Hepatocyte (in vitro differentiated cells): ENCODE data around the gene ZNF564. TPM values are rescaled to one million over a fixed set of nuclear protein-coding genes. Genes with fewer than 3 reads are reported as not detected.
A peak's percentile ranks its signal among the peaks of the same experiment; 100 is the strongest.

Experiments used
- DNase-seq: peaks from one replicate; pipeline ENCODE4 v3.0.0-alpha.2; 2016; ENCODE audit warnings: low spot score
- H2AFZ ChIP-seq: fragments of 200-600 bp; sonication (generic); 2 replicates; pipeline ENCODE4 v1.6.0; 2016; ENCODE audit warnings: antibody characterized with exemption, mild to moderate bottlenecking
- H3K27ac ChIP-seq: fragments of 200-600 bp; sonication (generic); 2 replicates; pipeline ENCODE4 v1.5.1; 2016; ENCODE audit warnings: mild to moderate bottlenecking
- H3K27me3 ChIP-seq: fragments of 200-600 bp; sonication (generic); 2 replicates; pipeline ENCODE4 v1.6.1; 2016
- H3K36me3 ChIP-seq: fragments of 200-600 bp; sonication (generic); replicated peaks from 2 replicates; pipeline ENCODE4 v1.5.1; 2016; ENCODE audit warnings: low read depth; ENCODE audit not compliant: insufficient read depth
- H3K4me1 ChIP-seq: fragments of 200-600 bp; sonication (generic); 2 replicates; pipeline ENCODE4 v1.5.1; 2016; ENCODE audit warnings: mild to moderate bottlenecking, moderate library complexity; ENCODE audit not compliant: insufficient read depth
- H3K4me2 ChIP-seq: fragments of 200-600 bp; sonication (generic); 2 replicates; pipeline ENCODE4 v1.6.0; 2016
- H3K4me3 ChIP-seq: fragments of 200-600 bp; sonication (generic); 2 replicates; pipeline ENCODE4 v1.5.1; 2016; ENCODE audit warnings: mild to moderate bottlenecking
- H3K79me2 ChIP-seq: fragments of 200-600 bp; sonication (generic); 2 replicates; pipeline ENCODE4 v1.6.0; 2017; ENCODE audit warnings: mild to moderate bottlenecking
- H3K9me2 ChIP-seq: fragments of 200-600 bp; sonication (generic); replicated peaks from 2 replicates; pipeline ENCODE4 v1.6.0; 2017; ENCODE audit warnings: mild to moderate bottlenecking; ENCODE audit not compliant: insufficient read depth
- H3K9me3 ChIP-seq: fragments of 200-600 bp; sonication (generic); 2 replicates; pipeline ENCODE4 v1.5.1; 2016; ENCODE audit warnings: low read depth, mild to moderate bottlenecking
- H4K20me1 ChIP-seq: fragments of 200-600 bp; sonication (generic); 2 replicates; pipeline ENCODE4 v1.6.0; 2016; ENCODE audit warnings: mild to moderate bottlenecking; ENCODE audit not compliant: insufficient read depth, poor library complexity, severe bottlenecking
- CTCF ChIP-seq: fragments of 200-600 bp; sonication (generic); IDR thresholded peaks from 2 replicates; pipeline ENCODE4 v1.5.1; 2016; ENCODE audit warnings: antibody characterized with exemption, mild to moderate bottlenecking; ENCODE audit not compliant: poor library complexity
- EZH2 ChIP-seq: fragments of 200-600 bp; sonication (generic); IDR thresholded peaks from 2 replicates; pipeline ENCODE4 v1.6.1; 2016; ENCODE audit warnings: antibody characterized with exemption, mild to moderate bottlenecking, borderline replicate concordance
- EZH2phosphoT487 ChIP-seq: fragments of 200-600 bp; sonication (generic); IDR thresholded peaks from one replicate; pipeline ENCODE4 v1.6.1; 2018; ENCODE audit warnings: antibody characterized with exemption, mild to moderate bottlenecking, low read depth, moderate library complexity; ENCODE audit not compliant: unreplicated experiment, severe bottlenecking
- WGBS: methylation state at CpG from one replicate; pipeline ENCODE4 v1.1.6; 2016; ENCODE audit warnings: low lambda C conversion rate; ENCODE audit errors: missing lambda C conversion rate; 5-methylcytosine and 5-hydroxymethylcytosine counted together
- polyA plus RNA-seq: library from polyadenylated mRNA; unstranded; fragments of >200 nt; fragmentation: Nextera tagmentation; extraction: Ambion mirVana; gene quantifications from 2 replicates; pipeline ENCODE4 v1.2.1, GENCODE V29; 2016
- total RNA-seq: library from RNA; depleted of rRNA; stranded (reverse); fragments of >200 nt; gene quantifications from 2 replicates; pipeline ENCODE4 v1.2.3, GENCODE V29; 2014

The ZNF564 gene
- total RNA-seq (9.2 and 10.7 TPM in 2 replicates), polyA plus RNA-seq (5.0 and 6.1 TPM in 2 replicates)

DNA sequence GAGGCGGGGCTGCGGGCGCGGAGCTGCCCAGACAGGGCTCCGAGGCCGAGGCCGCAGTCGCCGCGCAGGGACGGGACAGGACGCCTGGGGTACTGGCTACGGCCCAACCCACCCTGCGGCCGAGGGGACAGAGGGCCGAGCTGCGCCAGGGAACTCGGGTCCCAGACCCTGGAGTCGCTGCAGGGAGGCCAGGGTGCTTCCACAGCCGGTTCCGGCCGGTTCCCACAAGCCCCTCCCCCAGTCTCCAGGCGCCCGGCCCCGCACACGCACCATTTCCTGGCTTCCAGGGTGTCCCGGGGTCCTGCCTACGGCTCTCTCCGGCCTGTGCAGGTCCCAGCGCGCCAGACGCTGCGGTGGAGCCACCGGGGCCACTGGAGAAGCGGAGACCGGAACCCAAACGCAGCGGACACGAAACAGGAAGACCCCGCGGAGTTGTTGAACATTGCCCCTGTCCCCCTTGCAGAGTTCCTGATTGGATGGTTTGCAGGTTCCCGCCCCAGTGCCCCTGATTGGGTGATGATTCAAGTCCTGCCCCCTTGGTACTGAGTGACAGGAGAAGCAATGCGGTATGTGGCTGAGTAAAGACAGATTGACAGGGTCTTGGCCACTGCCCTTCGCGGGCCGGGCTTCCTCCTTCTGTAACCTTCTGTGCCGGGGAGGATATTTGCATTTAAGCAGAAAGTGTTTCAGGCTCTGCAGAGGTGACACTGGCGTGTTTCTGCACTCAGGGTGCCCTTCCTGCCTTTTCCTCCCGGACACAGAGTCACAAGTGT lies at the start of gene ZNF564:
ZNF564 (minus strand) TSS at position 423 of the 773 bp plus-strand sequence; CDS start at position 273, 150 bp downstream.
- peaks cover 15% of the 10 kb centered on the region for H3K4me1 ChIP-seq
- H3K4me3 ChIP-seq, result peak within 1 kb of the TSS; percentile 56
- H3K9me2 ChIP-seq, result no peaks in the 10 kb centered on the region
- DNase-seq, result peak; percentile 97
- under 1% methylated on average over 37 of the region's 49 CpGs for WGBS
- H3K9me3 ChIP-seq, result no peaks in the 10 kb centered on the region
- peak within 1 kb of the TSS; percentile 78 for H3K4me2 ChIP-seq
- no peaks in the 10 kb centered on the region for H3K36me3 ChIP-seq
- H3K27ac ChIP-seq, result peak within 1 kb of the TSS; percentile 98
- H3K79me2 ChIP-seq, result peaks cover 43% of the 10 kb centered on the region
- TF ChIP-seq EZH2phosphoT487 (no peak), CTCF (no peak), EZH2 (no peak)
- no peaks in the 10 kb centered on the region for H3K27me3 ChIP-seq
- H2AFZ ChIP-seq, result peak within 1 kb of the TSS; percentile 47
- H4K20me1 ChIP-seq, result no peaks in the 10 kb centered on the region

- WGBS, result 97% methylated on average over 11 of the region's 11 CpGs
- no peak overlapping the region for H3K27ac ChIP-seq
- H3K4me2 ChIP-seq, result no peak overlapping the region
- no peaks in the 10 kb centered on the region for H3K36me3 ChIP-seq
- no peaks in the 10 kb centered on the region for H3K27me3 ChIP-seq
- no peaks in the 10 kb centered on the region for H3K9me3 ChIP-seq
- no peaks in the 10 kb centered on the region for H4K20me1 ChIP-seq
- H3K4me1 ChIP-seq, result no peaks in the 10 kb centered on the region
- TF ChIP-seq EZH2phosphoT487 (no peak), CTCF (no peak), EZH2 (no peak)
- H3K9me2 ChIP-seq, result no peaks in the 10 kb centered on the region
- no peak overlapping the region for H2AFZ ChIP-seq
- no peaks in the 10 kb centered on the region for H3K79me2 ChIP-seq
- no peak overlapping the region for H3K4me3 ChIP-seq
- no peak for DNase-seq
These were observed 46.3 kb upstream of the ZNF564 start for GRCh38 chr19:12597594-12597993.

DNA sequence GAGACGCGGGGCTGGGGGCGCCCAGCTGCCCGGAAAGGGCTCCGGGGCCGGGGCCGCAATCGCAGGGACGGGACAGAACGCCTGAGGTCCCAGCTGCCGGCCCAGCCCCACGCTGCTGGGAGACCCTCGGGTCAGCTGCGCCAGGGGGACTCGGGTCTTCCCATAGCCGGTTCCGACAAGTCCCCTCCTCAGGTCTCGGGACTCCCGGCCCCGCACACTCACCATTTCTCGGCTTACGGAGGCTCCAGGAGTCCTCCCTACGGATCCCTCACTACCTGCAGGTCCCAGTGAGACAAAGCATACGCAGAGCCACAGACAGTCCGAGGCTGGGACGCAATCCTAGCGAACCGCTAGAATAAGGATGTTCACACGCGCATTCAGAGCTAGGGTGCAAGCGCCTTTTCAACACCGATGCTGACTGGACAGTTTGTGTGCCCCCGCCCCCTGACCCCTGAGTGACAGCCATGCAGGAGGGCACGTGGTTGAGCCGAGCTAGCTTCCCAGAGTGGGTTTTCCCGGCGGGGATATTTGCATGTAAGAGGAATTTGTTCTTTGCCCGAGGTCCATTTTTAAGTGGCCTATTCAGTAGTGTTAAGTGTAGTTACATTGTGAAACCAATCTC lies 45.8 kb upstream of the ZNF564 start:
- Histone ChIP-seq H3K36me3 (no peaks in the 10 kb centered on the region), H4K20me1 (no peaks in the 10 kb centered on the region), H3K27ac (no peak overlapping the region), H3K9me3 (no peaks in the 10 kb centered on the region), H3K79me2 (no peaks in the 10 kb centered on the region), H3K4me2 (no peak overlapping the region), H3K4me3 (no peak overlapping the region), H3K9me2 (no peaks in the 10 kb centered on the region), H2AFZ (no peak overlapping the region), H3K4me1 (no peaks in the 10 kb centered on the region), H3K27me3 (no peaks in the 10 kb centered on the region)
- no peak for DNase-seq
- TF ChIP-seq EZH2phosphoT487 (no peak), CTCF (no peak), EZH2 (no peak)
- WGBS, result 95% methylated on average over 37 of the region's 38 CpGs
